Stimulated activated CD8-positive, alpha-beta memory T cell treated with anti-CD3 and anti-CD28 coated beads, Interleukin-7, amount 100 ng/mL, for 1 hour (primary cell): ENCODE results near the gene UGT1A7.
"Not testable (repeated sequence)": the region's sequence is repeated elsewhere in the genome, so short reads cannot be mapped to it uniquely, and the experiment has no call there.

Experiments used
- DNase-seq, 2 donors: peaks; one replicate each; pipeline ENCODE4 v3.0.0-alpha.2; 2020; ENCODE audit warnings: low read depth in 2 of 2

UGT1A7 gene

DNA sequence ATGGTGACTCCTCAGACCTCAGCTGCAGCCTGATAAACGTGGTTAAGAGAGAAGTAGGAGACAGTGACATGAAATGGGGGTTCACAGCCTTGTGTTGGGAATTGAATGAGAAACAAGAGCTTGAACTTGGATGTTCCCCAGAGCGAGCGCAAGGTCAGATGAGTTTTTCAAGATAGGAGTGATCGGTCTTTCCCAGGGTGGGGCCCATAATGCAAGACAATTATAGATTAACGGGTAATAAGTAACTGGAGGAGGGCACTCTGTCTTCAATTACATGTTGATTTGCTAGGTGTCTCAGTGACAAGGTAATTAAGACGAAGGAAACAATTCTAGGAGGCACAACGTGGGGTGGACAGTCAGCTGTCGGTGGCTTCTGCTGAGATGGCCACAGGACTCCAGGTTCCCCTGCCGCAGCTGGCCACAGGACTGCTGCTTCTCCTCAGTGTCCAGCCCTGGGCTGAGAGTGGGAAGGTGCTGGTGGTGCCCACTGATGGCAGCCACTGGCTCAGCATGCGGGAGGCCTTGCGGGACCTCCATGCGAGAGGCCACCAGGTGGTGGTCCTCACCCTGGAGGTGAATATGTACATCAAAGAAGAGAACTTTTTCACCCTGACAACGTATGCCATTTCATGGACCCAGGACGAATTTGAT lies 31.0 kb downstream of the UGT1A7 start, which contains the start of gene UGT1A5:
TSS of gene UGT1A5 (plus strand) at position 297 of the 651 bp plus-strand sequence. CDS start at position 382, 85 bp downstream.
- DNase-seq = no peak

DNA sequence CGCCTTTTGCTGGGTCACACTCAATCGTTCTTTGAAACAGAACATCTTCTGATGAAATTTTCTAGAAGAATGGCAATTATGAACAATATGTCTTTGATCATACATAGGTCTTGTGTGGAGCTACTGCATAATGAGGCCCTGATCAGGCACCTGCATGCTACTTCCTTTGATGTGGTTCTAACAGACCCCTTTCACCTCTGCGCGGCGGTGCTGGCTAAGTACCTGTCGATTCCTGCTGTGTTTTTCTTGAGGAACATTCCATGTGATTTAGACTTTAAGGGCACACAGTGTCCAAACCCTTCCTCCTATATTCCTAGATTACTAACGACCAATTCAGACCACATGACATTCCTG lies 31.5 kb downstream of the UGT1A7 start:
- DNase-seq = no peak

DNA sequence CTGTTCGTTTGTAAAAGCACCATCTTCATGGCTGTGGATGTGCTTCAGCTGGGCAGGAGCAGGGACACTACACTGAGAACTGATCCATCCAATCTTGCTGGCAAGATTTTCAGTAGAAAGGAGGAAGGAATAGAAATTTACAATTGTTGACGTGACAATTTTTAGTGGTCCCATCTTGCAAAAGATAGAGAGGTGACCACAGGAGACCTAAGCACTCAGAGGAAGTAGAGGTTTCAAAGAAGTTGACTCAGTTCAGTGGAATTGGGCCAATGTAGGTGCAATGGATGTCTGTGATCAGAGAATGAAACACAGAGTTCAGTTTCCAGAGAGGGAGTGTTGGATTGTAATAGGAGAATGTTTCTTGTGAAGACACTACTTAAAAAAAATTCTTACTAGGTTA lies 32.4 kb downstream of the UGT1A7 start:
- DNase-seq = no peak

DNA sequence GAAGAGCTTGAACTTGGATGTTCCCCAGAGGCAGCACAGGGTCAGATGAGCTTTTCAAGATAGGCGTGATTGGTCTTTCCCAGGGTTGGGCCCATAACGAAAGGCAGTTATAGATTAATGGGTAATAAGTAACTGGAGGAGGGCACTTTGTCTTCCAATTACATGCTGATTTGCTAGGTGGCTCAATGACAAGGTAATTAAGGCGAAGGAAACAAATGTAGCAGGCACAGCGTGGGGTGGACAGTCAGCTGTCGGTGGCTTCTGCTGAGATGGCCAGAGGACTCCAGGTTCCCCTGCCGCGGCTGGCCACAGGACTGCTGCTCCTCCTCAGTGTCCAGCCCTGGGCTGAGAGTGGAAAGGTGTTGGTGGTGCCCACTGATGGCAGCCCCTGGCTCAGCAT lies 36.9 kb downstream of the UGT1A7 start, which contains the start of gene UGT1A4:
TSS of gene UGT1A4 (plus strand) at position 185 of the 400 bp plus-strand sequence. CDS start at position 270, 85 bp downstream.
- DNase-seq = no peak

DNA sequence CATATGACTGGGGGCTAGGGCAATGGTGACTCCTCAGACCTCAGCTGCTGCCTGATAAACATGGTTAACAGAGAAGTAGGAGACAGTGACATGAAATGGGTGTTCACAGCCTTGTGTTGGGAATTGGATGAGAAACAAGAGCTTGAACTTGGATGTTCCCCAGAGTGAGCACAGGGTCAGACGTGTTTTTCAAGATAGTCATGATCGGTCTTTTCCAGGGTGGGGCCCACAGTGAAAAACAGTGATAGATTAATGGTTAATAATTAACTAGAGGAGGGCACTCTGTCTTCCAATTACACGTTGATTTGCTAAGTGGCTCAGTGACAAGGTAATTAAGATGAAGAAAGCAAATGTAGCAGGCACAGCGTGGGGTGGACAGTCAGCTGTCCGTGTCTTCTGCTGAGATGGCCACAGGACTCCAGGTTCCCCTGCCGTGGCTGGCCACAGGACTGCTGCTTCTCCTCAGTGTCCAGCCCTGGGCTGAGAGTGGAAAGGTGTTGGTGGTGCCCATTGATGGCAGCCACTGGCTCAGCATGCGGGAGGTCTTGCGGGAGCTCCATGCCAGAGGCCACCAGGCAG lies 47.1 kb downstream of the UGT1A7 start, which contains the start of gene UGT1A3:
TSS of gene UGT1A3 (plus strand) at position 320 of the 579 bp plus-strand sequence. CDS start at position 405, 85 bp downstream.
- DNase-seq = no peak

DNA sequence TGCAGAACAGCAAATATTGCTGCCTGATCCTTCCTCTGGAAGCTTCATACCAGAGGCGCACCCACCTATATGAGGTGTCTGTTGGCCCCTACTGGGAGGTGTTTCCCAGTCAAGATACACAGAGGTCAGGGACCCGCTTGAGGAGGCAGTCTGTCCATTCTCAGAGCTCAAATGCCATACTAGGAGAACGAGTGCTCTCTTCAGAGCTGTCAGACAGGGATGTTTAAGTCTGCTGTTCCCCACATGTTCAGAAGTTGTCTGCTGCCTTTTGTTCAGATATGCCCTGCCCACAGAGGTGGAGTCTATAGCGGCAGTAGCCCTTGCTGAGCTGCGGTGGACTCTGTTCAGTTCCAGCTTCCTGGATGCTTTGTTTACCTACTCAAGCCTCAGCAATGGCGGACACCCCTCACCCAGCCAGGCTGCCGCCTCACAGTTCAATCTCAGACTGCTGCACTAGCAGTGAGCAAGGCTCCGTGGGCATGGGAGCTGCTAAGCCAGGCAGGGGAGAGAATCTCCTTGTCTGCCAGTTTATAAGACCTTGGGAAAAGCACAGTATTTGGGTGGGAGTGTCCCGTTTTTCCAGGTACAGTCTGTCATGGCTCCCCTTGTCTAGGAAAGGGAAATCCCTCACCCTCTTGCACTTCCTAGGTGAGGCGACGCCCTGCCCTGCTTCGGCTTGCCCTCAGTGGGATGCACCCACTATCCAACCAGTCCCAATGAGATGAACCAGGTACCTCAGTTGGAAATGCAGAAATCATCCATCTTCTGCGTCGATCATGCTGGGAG lies 55.4 kb downstream of the UGT1A7 start:
- DNase-seq = not testable (repeated sequence)

DNA sequence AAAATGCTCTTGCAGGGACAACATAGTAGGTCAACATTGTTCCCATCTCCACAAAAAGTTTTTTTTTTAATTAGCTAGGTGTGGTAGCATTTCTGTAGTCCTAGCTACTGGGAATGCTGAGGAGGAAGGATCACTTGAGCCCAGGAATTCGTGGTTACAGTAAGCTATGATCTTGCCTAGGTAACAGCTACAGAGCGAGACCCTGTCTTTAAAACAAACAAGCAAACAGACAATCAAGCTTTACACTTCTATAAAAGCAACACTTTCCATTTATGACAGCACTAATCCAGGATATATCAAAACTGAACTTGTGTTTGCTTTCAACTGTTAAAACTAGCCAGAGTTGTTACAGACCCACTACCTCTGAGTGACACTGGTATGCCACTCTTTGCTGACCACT lies 59.2 kb downstream of the UGT1A7 start:
- DNase-seq = no peak

DNA sequence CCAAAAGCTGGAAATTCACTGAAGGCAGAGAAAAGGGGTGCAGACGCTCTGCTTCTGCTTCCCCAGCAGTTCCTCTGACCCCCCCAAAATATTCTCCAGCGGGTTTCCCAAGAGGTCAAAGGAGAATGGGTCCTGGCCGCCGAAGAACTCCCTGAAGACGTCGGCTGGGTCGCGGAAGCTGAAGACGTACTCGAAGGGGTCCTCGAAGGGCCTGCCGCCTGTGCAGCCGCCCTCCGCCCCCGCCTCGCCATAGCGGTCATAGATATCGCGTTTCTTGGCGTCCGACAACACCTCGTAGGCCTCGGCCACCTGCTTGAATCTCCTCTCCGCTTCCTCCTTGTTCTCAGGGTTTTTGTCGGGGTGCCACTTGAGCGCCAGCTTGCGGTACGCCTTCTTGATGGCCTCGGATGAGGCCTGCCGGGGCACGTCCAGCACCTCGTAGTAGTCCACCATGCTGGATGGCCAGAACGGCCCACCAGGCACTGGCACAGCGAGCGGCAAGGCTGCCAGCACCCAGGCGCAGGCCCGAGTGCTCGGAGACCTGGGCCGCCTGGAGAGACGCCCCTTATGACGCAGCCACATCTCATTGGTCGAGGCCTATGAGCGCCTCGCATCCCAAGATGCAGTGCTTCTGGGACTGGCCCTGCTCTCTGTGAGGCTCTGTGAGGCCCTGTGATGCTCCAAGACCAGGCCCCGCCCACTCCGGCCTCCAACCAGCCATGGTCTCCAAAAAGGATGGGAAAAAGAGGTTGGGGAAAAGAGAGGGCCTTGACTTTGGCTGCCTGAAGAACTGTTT lies 62.0 kb downstream of the UGT1A7 start:
- no peak for DNase-seq

DNA sequence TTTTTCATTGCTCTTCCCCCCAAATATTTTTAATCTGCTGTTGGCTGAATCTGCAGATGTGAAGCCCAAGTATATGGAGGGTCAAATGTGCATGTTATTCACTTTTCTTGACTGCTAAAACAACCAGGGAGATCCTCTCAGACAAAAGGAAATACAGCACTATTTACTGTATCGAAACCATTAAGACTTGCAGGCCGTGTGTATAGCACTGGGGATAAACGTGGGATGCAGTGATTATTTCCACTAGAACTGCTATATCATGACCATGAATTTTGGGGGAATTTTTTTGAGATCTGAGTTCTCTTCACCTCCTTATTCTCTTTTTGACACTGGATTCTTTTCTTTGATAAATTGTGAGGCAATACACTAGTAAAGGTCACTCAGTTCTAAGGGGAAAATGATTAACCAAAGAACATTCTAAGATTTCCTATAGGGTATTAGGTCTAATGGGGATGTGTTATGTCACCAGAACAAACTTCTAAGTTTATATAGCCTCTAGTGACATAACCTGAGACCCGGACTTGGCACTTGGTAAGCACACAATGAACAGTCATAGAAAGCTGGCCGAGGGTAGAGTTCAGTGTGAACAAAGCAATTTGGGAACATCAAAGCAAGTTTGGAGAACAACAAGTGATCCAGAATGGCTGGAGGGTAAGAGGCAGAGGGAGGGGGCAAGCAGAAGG lies 63.5 kb downstream of the UGT1A7 start:
- DNase-seq = no peak

DNA sequence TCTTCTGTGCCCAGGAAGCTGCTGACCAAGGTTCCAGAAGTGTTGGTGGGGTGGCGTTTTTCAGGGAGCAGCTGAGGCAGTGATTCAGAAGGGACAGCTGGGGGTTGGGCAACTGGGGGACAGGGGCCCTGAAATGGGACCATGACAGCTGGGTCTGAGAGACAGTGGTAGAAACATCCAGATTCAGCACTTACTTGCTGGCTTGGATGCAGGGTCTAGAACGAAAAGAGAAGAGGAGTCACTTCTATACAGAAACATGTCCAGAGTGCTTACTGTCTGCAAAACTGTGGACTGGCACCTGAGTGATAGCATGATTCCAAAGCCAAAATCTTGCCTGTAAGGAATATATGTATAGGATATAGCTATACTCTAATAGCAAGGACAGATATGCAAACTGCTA lies 64.1 kb downstream of the UGT1A7 start:
- DNase-seq = not testable (repeated sequence)

DNA sequence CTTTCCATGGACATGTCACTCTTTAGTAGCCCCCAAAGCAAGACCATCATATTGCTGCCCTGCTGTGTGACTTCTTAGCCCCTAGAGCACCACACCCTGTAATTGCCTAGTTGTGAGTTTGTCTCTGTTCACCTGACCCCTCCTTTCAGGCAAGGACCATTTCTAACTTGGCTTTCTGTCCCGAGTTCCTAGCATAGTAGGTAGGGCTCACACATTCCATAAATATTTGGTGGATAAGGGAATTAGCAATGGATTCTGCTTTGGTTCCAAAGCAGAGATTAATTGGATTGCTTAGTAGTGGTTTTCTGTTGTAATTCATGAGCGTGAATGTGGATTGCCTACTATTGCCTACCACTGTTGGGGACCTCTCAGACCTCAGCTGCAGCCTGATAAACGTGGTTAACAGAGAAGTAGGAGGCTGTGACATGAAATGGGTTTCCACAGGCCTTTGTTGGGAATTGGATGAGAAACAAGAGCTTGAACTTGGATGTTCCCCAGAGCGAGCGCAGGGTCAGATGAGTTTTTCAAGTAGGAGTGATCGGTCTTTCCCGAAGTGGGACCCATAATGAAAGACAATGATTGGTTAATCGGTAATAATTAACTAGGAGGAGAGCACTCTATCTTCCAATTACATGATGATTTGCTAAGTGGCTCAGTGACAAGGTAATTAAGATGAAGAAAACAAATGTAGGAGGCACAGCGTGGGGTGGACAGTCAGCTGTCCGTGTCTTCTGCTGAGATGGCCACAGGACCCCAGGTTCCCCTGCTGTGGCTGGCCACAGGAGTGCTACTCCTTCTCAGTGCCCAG lies 65.0 kb downstream of the UGT1A7 start:
- DNase-seq = no peak

DNA sequence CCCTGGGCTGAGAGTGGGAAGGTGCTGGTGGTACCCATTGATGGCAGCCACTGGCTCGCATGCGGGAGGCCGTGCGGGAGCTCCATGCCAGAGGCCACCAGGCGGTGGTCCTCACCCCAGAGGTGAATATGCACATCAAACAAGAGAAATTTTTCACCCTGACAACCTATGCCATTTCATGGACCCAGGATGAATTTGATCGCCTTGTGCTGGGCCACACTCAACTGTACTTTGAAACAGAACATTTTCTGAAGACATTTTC lies 65.5 kb downstream of the UGT1A7 start:
- DNase-seq = no peak

DNA sequence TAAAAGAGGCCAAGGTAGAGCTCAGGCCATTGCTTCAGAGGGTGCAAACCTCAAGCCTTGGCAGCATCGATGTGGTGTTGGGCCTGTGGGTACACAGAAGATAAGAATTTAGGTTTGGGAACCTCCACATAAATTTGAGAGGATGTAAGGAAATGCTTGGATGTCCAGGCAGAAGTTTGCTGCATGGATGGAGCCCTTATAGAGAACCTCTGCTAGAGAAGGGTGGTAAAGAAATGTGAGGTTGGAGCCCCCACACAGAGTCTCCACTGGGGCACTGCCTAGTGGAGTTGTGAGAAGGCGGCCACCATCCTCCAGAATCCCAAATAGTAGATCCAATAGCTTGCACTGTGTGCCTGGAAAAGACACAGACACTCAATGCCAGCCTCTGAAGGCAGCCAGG lies 69.0 kb downstream of the UGT1A7 start:
- not testable (repeated sequence) for DNase-seq

DNA sequence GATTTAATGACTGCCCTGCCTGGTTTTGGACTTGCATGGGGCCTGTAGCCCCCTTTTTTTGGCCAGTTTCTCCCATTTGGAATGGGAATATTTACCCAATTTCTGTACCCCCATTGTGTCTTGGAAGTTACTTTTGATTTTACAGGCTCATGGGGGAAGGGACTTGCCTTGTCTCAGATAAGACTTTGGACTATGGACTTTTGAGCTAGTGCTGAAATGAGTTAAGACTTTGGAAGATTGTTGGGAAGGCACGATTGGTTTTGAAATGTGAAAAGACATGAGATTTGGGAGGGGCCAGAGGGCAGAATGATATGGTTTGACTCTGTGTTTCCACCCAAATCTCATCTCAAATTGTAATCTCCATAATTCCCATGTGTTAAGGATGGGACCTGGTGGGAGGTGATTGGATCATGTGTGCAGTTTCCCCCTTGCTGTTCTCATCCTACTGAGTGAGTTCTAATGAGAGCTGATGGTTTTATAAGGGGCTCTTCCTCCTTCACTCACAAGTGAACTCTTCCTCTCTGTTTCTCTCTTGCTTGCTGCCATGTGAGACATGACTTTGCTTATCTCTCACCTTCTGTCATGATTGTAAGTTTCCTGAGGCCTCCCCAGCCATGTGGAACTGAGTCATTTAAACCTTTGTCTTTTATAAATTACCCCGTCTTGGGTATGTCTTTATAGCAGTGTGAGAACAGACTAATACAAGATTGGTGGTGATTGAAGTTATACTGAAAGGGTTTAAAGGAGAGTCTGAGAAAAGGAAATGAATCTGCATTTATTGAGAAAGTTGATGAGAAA lies 69.7 kb downstream of the UGT1A7 start:
- not testable (repeated sequence) for DNase-seq

DNA sequence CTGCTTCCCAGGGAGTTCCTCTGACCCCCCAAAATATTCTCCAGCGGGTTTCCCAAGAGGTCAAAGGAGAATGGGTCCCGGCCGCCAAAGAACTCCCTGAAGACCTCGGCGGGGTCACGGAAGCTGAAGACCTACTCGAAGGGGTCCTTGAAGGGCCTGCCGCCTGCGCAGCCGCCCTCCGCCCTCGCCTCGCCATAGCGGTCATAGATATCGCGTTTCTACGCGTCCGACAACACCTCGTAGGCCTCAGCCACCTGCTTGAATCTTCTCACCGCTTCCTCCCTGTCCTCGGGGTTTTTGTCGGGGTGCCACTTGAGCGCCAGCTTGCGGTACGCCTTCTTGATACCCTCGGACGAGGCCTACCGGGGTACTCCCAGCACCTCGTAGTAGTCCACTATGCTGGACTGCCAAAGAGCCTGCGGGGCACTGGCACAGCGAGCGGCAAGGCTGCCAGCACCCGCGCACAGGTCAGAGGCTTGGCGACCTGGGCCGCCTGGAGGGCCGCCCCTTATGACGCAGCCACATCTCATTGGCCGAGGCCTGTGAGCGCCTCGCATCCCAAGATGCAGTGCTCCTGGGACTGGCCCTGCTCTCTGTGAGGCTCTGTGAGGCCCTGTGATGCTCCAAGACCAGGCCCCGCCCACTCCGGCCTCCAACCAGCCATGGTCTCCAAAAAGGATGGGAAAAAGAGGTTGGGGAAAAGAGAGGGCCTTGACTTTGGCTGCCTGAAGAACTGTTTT lies 73.3 kb downstream of the UGT1A7 start:
- no peak for DNase-seq

DNA sequence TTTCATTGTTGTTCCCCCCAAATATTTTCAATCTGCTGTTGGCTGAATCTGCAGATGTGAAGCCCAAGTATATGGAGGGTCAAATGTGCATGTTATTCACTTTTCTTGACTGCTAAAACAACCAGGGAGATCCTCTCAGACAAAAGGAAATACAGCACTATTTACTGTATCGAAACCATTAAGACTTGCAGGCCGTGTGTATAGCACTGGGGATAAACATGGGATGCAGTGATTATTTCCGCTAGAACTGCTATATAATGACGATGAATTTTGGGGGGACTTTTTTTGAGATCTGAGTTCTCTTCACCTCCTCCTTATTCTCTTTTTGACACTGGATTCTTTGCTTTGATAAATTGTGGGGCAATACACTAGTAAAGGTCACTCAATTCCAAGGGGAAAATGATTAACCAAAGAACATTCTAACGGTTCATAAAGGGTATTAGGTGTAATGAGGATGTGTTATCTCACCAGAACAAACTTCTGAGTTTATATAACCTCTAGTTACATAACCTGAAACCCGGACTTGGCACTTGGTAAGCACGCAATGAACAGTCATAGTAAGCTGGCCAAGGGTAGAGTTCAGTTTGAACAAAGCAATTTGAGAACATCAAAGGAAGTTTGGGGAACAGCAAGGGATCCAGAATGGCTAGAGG lies 74.9 kb downstream of the UGT1A7 start:
- DNase-seq = no peak

DNA sequence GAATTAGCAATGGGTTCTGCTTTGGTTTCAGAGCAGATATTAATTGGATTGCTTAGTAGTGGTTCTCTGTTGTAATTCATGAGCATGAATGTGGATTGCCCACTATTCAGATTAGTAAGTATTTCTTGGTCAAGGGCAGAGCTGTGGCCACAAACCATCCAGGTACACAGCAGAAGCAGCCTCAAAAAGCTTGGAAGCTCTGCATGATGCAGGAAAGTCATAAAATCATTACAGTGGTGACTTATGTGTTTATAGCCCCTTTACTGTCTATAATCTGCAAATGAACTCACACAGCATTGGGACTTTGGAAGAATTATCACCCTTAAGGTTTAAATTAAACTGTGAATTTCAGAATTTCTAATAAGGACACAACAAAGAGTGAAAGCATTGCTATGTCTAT lies 76.4 kb downstream of the UGT1A7 start:
- DNase-seq = no peak

DNA sequence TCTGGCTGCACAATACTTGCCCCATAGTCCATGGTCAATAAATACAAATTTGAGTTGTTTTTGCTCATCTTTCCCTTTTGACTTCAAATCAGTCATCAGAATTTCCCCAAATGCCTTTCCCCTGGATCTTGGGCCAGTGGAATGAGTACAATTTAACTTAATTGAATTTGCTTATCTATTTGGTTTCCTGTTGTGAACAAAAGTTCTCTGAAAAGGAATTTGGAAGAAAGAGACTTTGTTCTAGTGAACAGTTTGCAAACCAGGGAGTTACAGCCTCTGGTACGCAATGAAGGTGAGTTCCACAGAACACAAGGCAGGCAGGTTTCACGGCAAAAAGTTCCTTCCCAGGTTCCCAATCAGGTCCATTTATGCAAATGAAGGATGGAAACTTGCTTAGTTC lies 77.1 kb downstream of the UGT1A7 start:
- no peak for DNase-seq

DNA sequence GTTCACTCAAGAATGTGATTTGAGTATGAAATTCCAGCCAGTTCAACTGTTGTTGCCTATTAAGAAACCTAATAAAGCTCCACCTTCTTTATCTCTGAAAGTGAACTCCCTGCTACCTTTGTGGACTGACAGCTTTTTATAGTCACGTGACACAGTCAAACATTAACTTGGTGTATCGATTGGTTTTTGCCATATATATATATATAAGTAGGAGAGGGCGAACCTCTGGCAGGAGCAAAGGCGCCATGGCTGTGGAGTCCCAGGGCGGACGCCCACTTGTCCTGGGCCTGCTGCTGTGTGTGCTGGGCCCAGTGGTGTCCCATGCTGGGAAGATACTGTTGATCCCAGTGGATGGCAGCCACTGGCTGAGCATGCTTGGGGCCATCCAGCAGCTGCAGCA lies 78.3 kb downstream of the UGT1A7 start, which contains the start of gene UGT1A1:
TSS of gene UGT1A1 (plus strand) at position 228 of the 400 bp plus-strand sequence. CDS start at position 246, 18 bp downstream.
- DNase-seq = no peak
